GM12878 (cell line): ENCODE measurements around the gene CAPN14. TPM values are rescaled to one million over a fixed set of nuclear protein-coding genes. Genes with fewer than 3 reads are reported as not detected.
A peak's percentile ranks its signal among the peaks of the same experiment; 100 is the strongest.

Experiments used
- ATAC-seq: fragments of 200-7000 bp; cut with Tn5 transposase; 3 replicates; pipeline ENCODE4 v1.9.1; 2020; ENCODE audit warnings: mild to moderate bottlenecking, moderate library complexity
- BruUV-seq: library from RNA; stranded (reverse); fragments of 400-500 nt; replicated peaks from 2 replicates; lab custom pipeline; 2021; lab: Mats Ljungman, UMichigan
- CTCF ChIA-PET: fragments of 300-600 bp; sonication (Branson Sonifier 250); formaldehyde crosslinking; extraction: SDS; loops from one replicate; lab custom pipeline; 2021; ENCODE audit warnings: inconsistent platforms; lab: Yijun Ruan, JAX
- POLR2A ChIA-PET: fragments of 350-600 bp; formaldehyde crosslinking; extraction: SDS; loops from one replicate; lab custom pipeline; 2021; ENCODE audit warnings: inconsistent platforms; lab: Charles Lee
- RAD21 ChIA-PET: fragments of 300-600 bp; sonication (Branson Sonifier 250); formaldehyde crosslinking; loops from one replicate; lab custom pipeline; 2023; ENCODE audit warnings: antibody characterized with exemption; ENCODE audit not compliant: unreplicated experiment; lab: Charles Lee
- SMC1A ChIA-PET: fragments of 300-600 bp; sonication (Branson Sonifier 250); formaldehyde crosslinking; loops from one replicate; lab custom pipeline; 2023; ENCODE audit not compliant: unreplicated experiment, uncharacterized antibody; lab: Charles Lee
- DNase-seq: peaks from one replicate; pipeline ENCODE4 v3.0.0-alpha.2; 2011; ENCODE audit warnings: low read depth, low spot score
- FAIRE-seq: peaks from 3 replicates; lab custom pipeline; 2011; peaks lifted over from hg19 to GRCh38; lab: Jason Lieb, UNC
- H2AFZ ChIP-seq: 2 replicates; pipeline ENCODE4 v1.6.0; 2011; ENCODE audit warnings: low read depth, low read length, control low read depth; ENCODE audit not compliant: control insufficient read depth
- H3K27ac ChIP-seq: 2 replicates; pipeline ENCODE4 v1.5.1; 2011; ENCODE audit warnings: control low read depth; ENCODE audit not compliant: control insufficient read depth, insufficient read depth
- H3K27me3 ChIP-seq, 2 experiments: replicated peaks in 1 of 2; 2 replicates each; pipeline versions ENCODE4 v1.6.0 to v1.6.1; 2011; ENCODE audit warnings: low read length in 1 of 2; ENCODE audit not compliant: control insufficient read depth in 2 of 2, insufficient read depth in 2 of 2
- H3K36me3 ChIP-seq, 2 experiments: 2 replicates each; pipeline ENCODE4 v1.5.1; 2011; ENCODE audit warnings: low read length in 1 of 2; ENCODE audit not compliant: control insufficient read depth in 2 of 2, insufficient read depth in 2 of 2
- H3K4me1 ChIP-seq: 2 replicates; pipeline ENCODE4 v1.6.1; 2011; ENCODE audit warnings: mild to moderate bottlenecking, low read length, moderate library complexity, mixed read lengths; ENCODE audit not compliant: control insufficient read depth, insufficient read depth
- H3K4me2 ChIP-seq: 2 replicates; pipeline ENCODE4 v1.6.0; 2011; ENCODE audit warnings: control low read depth; ENCODE audit not compliant: control insufficient read depth, insufficient read depth
- H3K4me3 ChIP-seq: fragments of 200-600 bp; sonication (generic); 2 replicates; pipeline ENCODE4 v1.5.1; 2016
- H3K79me2 ChIP-seq: 2 replicates; pipeline ENCODE4 v1.6.0; 2011; ENCODE audit warnings: low read length; ENCODE audit not compliant: control insufficient read depth, insufficient read depth
- H3K9ac ChIP-seq: 2 replicates; pipeline ENCODE4 v1.8.0; 2011; ENCODE audit warnings: low read length, control low read depth, mixed read lengths; ENCODE audit not compliant: control insufficient read depth, insufficient read depth
- H3K9me3 ChIP-seq: replicated peaks from 3 replicates; pipeline ENCODE4 v1.5.1; 2011; ENCODE audit warnings: mild to moderate bottlenecking, low read length; ENCODE audit not compliant: control insufficient read depth, insufficient read depth
- H4K20me1 ChIP-seq: 2 replicates; pipeline ENCODE4 v1.6.0; 2011; ENCODE audit not compliant: control insufficient read depth, insufficient read depth
- CTCF ChIP-seq, 3 experiments: IDR thresholded peaks in 2 of 3; conservative IDR thresholded peaks in 1 of 3; 2 replicates each; pipeline ENCODE4 v1.5.1; 2011; ENCODE audit warnings: low read depth in 3 of 3, low read length in 3 of 3, mild to moderate bottlenecking in 3 of 3, control low read depth in 2 of 3, moderate library complexity in 2 of 3, inconsistent platforms in 1 of 3, mixed read lengths in 1 of 3; ENCODE audit not compliant: control insufficient read depth in 2 of 3, insufficient read depth in 1 of 3; ENCODE audit errors: extremely low read depth in 1 of 3
- ETV6 ChIP-seq, 2 experiments: fragments of 450-650 bp in 1 of 2; IDR thresholded peaks in 1 of 2; conservative IDR thresholded peaks in 1 of 2; 2 replicates each; pipeline ENCODE4 v1.6.1; 2014; ENCODE audit warnings: antibody characterized with exemption in 1 of 2, borderline replicate concordance in 1 of 2, low read depth in 1 of 2, mild to moderate bottlenecking in 1 of 2, moderate library complexity in 1 of 2
- POLR2A ChIP-seq: IDR thresholded peaks from 2 replicates; pipeline ENCODE4 v1.6.1; 2011; ENCODE audit warnings: low read depth, mild to moderate bottlenecking, low read length
- RB1 ChIP-seq: fragments of 450-650 bp; formaldehyde crosslinking; IDR thresholded peaks from 2 replicates; pipeline ENCODE4 v1.6.1; 2017; ENCODE audit warnings: mild to moderate bottlenecking, borderline replicate concordance
- SMARCA5 ChIP-seq: fragments of 450-650 bp; IDR thresholded peaks from 2 replicates; pipeline ENCODE4 v1.6.1; 2017; ENCODE audit warnings: mild to moderate bottlenecking
- SMC3 ChIP-seq: IDR thresholded peaks from 2 replicates; pipeline ENCODE4 v1.6.1; 2011; ENCODE audit warnings: low read length, improper control_type of control experiment, borderline replicate concordance
- WGBS: methylation state at CpG from one replicate; pipeline ENCODE4 v1.1.6; 2016; ENCODE audit warnings: low lambda C conversion rate; ENCODE audit not compliant: insufficient replicate concordance, insufficient coverage; ENCODE audit errors: missing lambda C conversion rate; 5-methylcytosine and 5-hydroxymethylcytosine counted together
- in situ Hi-C: fragments of 300-500 bp; cut with MboI; formaldehyde crosslinking; loops from 9 replicates; pipeline ENCODE4 v1.14.3; 2018; ENCODE audit warnings: mixed read lengths
- intact Hi-C: fragments of 100-400 bp; cut with micrococcal nuclease; formaldehyde crosslinking; loops from one replicate; pipeline ENCODE4 v1.14.2; 2022; ENCODE audit not compliant: unreplicated experiment
- polyA plus RNA-seq, 11 experiments: library from polyadenylated mRNA; depleted of rRNA in 4 of 11; unstranded in 6 of 11; stranded (reverse) in 5 of 11; fragments of >200 nt; fragmentation: Nextera tagmentation in 4 of 11; fragmentation: Illumina TruSeq in 1 of 11; extraction: Ambion mirVana in 4 of 11; extraction: Trizol in 1 of 11; gene quantifications; 1 replicate in 1 of 11; 2 replicates in 10 of 11; pipeline versions ENCODE4 v1.2.1 to v1.2.3, GENCODE V29; 2011 to 2016; ENCODE audit warnings: inconsistent platforms in 2 of 11, missing spikeins in 2 of 11, low read depth in 1 of 11
- total RNA-seq, 4 experiments: library from RNA; depleted of rRNA in 3 of 4; stranded (reverse); fragments of >200 nt in 3 of 4; fragmentation: Illumina TruSeq in 1 of 4; extraction: Trizol in 1 of 4; gene quantifications; 2 replicates each; pipeline versions ENCODE4 v1.2.1 to v1.2.3, GENCODE V29; 2013 to 2021
- TF ChIP-seq, protein P1 (sequence below): fragments of 450-650 bp; IDR thresholded peaks from 2 replicates; pipeline ENCODE4 v1.6.1; 2017; ENCODE audit warnings: mild to moderate bottlenecking

CAPN14 gene
- total and polyA plus RNA-seq, 10 of the 15 experiments (the other 5 are each of a cell fraction or from before 2014, with no cell fraction given) = 0.08 to 1.5 (median 1.1) TPM

DNA sequence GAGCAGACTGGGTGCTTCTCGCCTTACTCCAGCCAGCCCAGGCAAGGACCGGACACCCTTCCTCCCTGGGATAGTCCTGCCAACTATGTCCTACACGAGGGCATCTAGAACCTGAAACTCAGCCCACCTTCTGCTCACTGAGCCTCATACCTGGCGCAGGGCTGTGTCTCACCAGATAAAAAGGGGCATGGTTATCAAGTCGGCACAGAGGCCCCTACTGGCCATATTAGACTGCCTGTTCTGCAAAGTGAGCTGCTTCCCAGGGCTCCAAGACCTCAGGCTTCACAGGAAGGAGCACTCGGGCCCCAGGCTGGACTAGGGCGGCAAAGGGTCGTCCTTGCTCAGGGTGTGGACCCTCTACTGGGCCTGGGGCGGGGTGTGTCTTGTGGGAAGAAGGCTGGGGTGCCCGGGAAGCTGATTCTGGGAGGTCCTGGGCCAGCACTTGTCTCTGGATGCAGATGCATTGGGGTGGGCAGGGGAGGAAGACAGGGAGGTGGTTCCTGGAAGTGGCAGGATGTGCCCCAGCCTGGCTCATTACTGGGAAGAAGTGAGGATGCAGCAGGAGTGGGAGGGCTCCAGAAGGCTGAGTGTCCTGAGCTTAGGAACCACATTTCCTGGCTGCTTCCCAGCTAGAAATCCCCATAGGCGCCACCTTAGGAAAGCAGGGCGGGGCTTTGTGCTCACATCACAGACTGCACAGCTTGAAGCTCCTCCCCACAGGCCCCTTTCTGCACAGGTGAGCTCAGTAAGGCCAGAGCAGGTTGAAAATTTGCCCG lies 36.2 kb upstream of the CAPN14 start:
- in situ Hi-C loops (no loop called here), intact Hi-C loops (loop anchor here (2.0 kb wide), 1 partner anchor 17 kb away; no protein-coding TSS in a partner anchor)
- ChIA-PET POLR2A (interaction anchor here (0.5 to 1.7 kb wide), 5 partner anchors 11 to 1023 kb away, joined by 3 to 7 read pairs (median 5); partner anchors contain the start of genes CAPN14 and LBH), CTCF (interaction anchor here (0.7 to 9.5 kb wide), 11 partner anchors 10 to 83 kb away, joined by 3 to 68 read pairs (median 5); partner anchors contain the start of genes CAPN14 and EHD3), SMC1A (interaction anchor here (0.9 to 2.4 kb wide), 12 partner anchors 14 to 540 kb away, joined by 3 to 11 read pairs (median 4); partner anchors contain the start of gene CAPN14), RAD21 (interaction anchor here (1.2 to 5.7 kb wide), 9 partner anchors 12 to 539 kb away, joined by 3 to 35 read pairs (median 6); partner anchors contain the start of genes CAPN14 and EHD3)
- H3K4me3 ChIP-seq = no peak overlapping the region
- TF ChIP-seq SMARCA5 (no peak), RB1 (no peak), CTCF (IDR thresholded peaks at IDR 0.05 in 2 of 3, conservative IDR thresholded peaks at IDR 0.05 in 1 of 3; ENCODE audit: control insufficient read depth in 2 of 3, extremely low read depth in 1 of 3, insufficient read depth in 1 of 3, low read depth in 3 of 3, low read length in 3 of 3) (peak in 2 of 3 experiments; percentile 14 to 23; a peak in 2 of 6 replicates), POLR2A (no peak), ETV6 (conservative IDR thresholded peaks at IDR 0.05 in 1 of 2, IDR thresholded peaks at IDR 0.05 in 1 of 2; ENCODE audit: borderline replicate concordance in 1 of 2, low read depth in 1 of 2) (no peak), SMC3 (0 out of 2 replicates have a peak, but pooled peaks have one; percentile 4)
- TF ChIP-seq, protein P1, sequence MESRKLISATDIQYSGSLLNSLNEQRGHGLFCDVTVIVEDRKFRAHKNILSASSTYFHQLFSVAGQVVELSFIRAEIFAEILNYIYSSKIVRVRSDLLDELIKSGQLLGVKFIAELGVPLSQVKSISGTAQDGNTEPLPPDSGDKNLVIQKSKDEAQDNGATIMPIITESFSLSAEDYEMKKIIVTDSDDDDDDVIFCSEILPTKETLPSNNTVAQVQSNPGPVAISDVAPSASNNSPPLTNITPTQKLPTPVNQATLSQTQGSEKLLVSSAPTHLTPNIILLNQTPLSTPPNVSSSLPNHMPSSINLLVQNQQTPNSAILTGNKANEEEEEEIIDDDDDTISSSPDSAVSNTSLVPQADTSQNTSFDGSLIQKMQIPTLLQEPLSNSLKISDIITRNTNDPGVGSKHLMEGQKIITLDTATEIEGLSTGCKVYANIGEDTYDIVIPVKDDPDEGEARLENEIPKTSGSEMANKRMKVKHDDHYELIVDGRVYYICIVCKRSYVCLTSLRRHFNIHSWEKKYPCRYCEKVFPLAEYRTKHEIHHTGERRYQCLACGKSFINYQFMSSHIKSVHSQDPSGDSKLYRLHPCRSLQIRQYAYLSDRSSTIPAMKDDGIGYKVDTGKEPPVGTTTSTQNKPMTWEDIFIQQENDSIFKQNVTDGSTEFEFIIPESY = no peak
- H3K27me3 ChIP-seq = no peaks in the 10 kb centered on the region
- ATAC-seq (peak; percentile 34), DNase-seq (no peak), FAIRE-seq (no peak)
- 0 out of 2 replicates have a peak overlapping the region, but pooled peaks have one; percentile 1 for H3K4me2 ChIP-seq
- no peaks in the 10 kb centered on the region for H3K79me2 ChIP-seq
- H3K9me3 ChIP-seq = no peaks in the 10 kb centered on the region; the same call in 2 of the 3 replicates
- H2AFZ ChIP-seq = peak overlapping the region; percentile 30; the same call in 1 of the 2 replicates
- H3K9ac ChIP-seq = no peak overlapping the region
- H4K20me1 ChIP-seq = no peaks in the 10 kb centered on the region; the same call in 1 of the 2 replicates
- 28% methylated on average over 13 of the region's 13 CpGs for WGBS
- H3K4me1 ChIP-seq = peaks cover 72% of the 10 kb centered on the region
- H3K27ac ChIP-seq = no peak overlapping the region
- H3K36me3 ChIP-seq = no peaks in the 10 kb centered on the region; a peak in 2 of 4 replicates
- BruUV-seq = no TSS peak
